HEK293 (cell line): ENCODE results near the gene BMF.

Experiments used
- CTCF ChIA-PET: fragments of 350-600 bp; formaldehyde crosslinking; extraction: SDS; loops from one replicate; lab custom pipeline; 2021; ENCODE audit warnings: antibody characterized with exemption; lab: Yijun Ruan, JAX
- POLR2A ChIA-PET: fragments of 300-600 bp; formaldehyde crosslinking; extraction: SDS; loops from one replicate; lab custom pipeline; 2020; ENCODE audit warnings: antibody characterized with exemption, inconsistent platforms; lab: Yijun Ruan, JAX
- H3K27ac ChIP-seq: fragments of 200-500 bp; sonication (Bioruptor generic); 2 replicates; pipeline ENCODE4 v1.5.1; 2014; ENCODE audit warnings: low read depth, low read length, control low read depth, inconsistent platforms; ENCODE audit errors: extremely low read depth
- H3K36me3 ChIP-seq, 2 experiments: fragments of 200-500 bp in 1 of 2; sonication (Bioruptor generic) in 1 of 2; 1 replicate in 1 of 2; 2 replicates in 1 of 2; pipeline ENCODE4 v1.5.1; 2014 to 2017; ENCODE audit warnings: inconsistent platforms in 2 of 2, low read length in 2 of 2; ENCODE audit not compliant: control insufficient read depth in 2 of 2, insufficient read depth in 1 of 2
- H3K4me1 ChIP-seq: fragments of 200-500 bp; sonication (Bioruptor generic); 2 replicates; pipeline ENCODE4 v1.5.1; 2014; ENCODE audit warnings: mild to moderate bottlenecking, low read length, inconsistent platforms; ENCODE audit not compliant: control insufficient read depth, insufficient read depth
- H3K4me3 ChIP-seq: 2 replicates; pipeline ENCODE4 v1.5.1; 2011; ENCODE audit warnings: low read depth, mild to moderate bottlenecking, control low read depth, low read length, moderate library complexity
- H3K9me3 ChIP-seq: fragments of 200-500 bp; sonication (Bioruptor generic); 2 replicates; pipeline ENCODE4 v1.5.1; 2014; ENCODE audit warnings: low read depth, low read length, inconsistent platforms; ENCODE audit not compliant: control insufficient read depth, insufficient read depth
- FEZF1 ChIP-seq: fragments of 450-650 bp; formaldehyde crosslinking; IDR thresholded peaks from 2 replicates; pipeline ENCODE4 v1.5.1; 2016; ENCODE audit warnings: missing biosample characterization, missing genetic modification characterization
- IKZF3 ChIP-seq: fragments of 450-650 bp; IDR thresholded peaks from 2 replicates; pipeline ENCODE4 v1.5.0; 2018; ENCODE audit warnings: missing biosample characterization, mild to moderate bottlenecking, missing genetic modification characterization, moderate library complexity
- KLF1 ChIP-seq: fragments of 450-650 bp; formaldehyde crosslinking; IDR thresholded peaks from 2 replicates; pipeline ENCODE4 v1.5.1; 2016; ENCODE audit warnings: missing biosample characterization, missing genetic modification characterization
- RBAK ChIP-seq: fragments of 450-650 bp; formaldehyde crosslinking; IDR thresholded peaks from 2 replicates; pipeline ENCODE4 v1.5.1; 2016; ENCODE audit warnings: missing biosample characterization, missing genetic modification characterization
- SP3 ChIP-seq: fragments of 450-650 bp; formaldehyde crosslinking; IDR thresholded peaks from 2 replicates; pipeline ENCODE4 v1.5.1; 2016; ENCODE audit warnings: missing biosample characterization, missing genetic modification characterization
- WT1 ChIP-seq: fragments of 450-650 bp; formaldehyde crosslinking; IDR thresholded peaks from 2 replicates; pipeline ENCODE4 v1.5.1; 2016; ENCODE audit warnings: missing biosample characterization, missing genetic modification characterization
- ZBTB20 ChIP-seq: fragments of 450-650 bp; formaldehyde crosslinking; IDR thresholded peaks from 2 replicates; pipeline ENCODE4 v1.5.1; 2016; ENCODE audit warnings: missing biosample characterization, missing genetic modification characterization
- ZFP3 ChIP-seq: fragments of 450-650 bp; formaldehyde crosslinking; IDR thresholded peaks from 2 replicates; pipeline ENCODE4 v1.5.1; 2016; ENCODE audit warnings: low read depth, missing biosample characterization, missing genetic modification characterization
- ZNF146 ChIP-seq: fragments of 450-650 bp; formaldehyde crosslinking; IDR thresholded peaks from 2 replicates; pipeline ENCODE4 v1.5.1; 2016; ENCODE audit warnings: missing biosample characterization, missing genetic modification characterization
- ZNF169 ChIP-seq: fragments of 450-650 bp; formaldehyde crosslinking; IDR thresholded peaks from 2 replicates; pipeline ENCODE4 v1.5.1; 2016; ENCODE audit warnings: missing biosample characterization, missing genetic modification characterization
- ZNF19 ChIP-seq: fragments of 450-650 bp; formaldehyde crosslinking; IDR thresholded peaks from 2 replicates; pipeline ENCODE4; 2016; ENCODE audit warnings: missing biosample characterization, missing genetic modification characterization, low read depth
- ZNF239 ChIP-seq: fragments of 450-650 bp; formaldehyde crosslinking; IDR thresholded peaks from 2 replicates; pipeline ENCODE4 v1.5.1; 2016; ENCODE audit warnings: missing biosample characterization, missing genetic modification characterization
- ZNF341 ChIP-seq: fragments of 450-650 bp; formaldehyde crosslinking; IDR thresholded peaks from 2 replicates; pipeline ENCODE4; 2016; ENCODE audit warnings: low read depth, missing biosample characterization, missing genetic modification characterization
- ZNF394 ChIP-seq: fragments of 450-650 bp; formaldehyde crosslinking; IDR thresholded peaks from 2 replicates; pipeline ENCODE4 v1.5.1; 2016; ENCODE audit warnings: missing biosample characterization, missing genetic modification characterization, mild to moderate bottlenecking, moderate library complexity, borderline replicate concordance
- ZNF514 ChIP-seq: fragments of 450-650 bp; formaldehyde crosslinking; IDR thresholded peaks from 2 replicates; pipeline ENCODE4 v1.5.1; 2016; ENCODE audit warnings: missing biosample characterization, missing genetic modification characterization
- ZNF548 ChIP-seq: fragments of 450-650 bp; formaldehyde crosslinking; IDR thresholded peaks from 2 replicates; pipeline ENCODE4 v1.5.1; 2016; ENCODE audit warnings: missing biosample characterization, missing genetic modification characterization
- ZNF555 ChIP-seq: fragments of 450-650 bp; formaldehyde crosslinking; conservative IDR thresholded peaks from 2 replicates; pipeline ENCODE4 v1.5.1; 2017; ENCODE audit warnings: missing biosample characterization, mild to moderate bottlenecking, missing genetic modification characterization, inconsistent platforms
- ZNF600 ChIP-seq: fragments of 450-650 bp; formaldehyde crosslinking; IDR thresholded peaks from 2 replicates; pipeline ENCODE4 v1.5.1; 2016; ENCODE audit warnings: missing biosample characterization, missing genetic modification characterization
- ZNF624 ChIP-seq: fragments of 450-650 bp; formaldehyde crosslinking; IDR thresholded peaks from 2 replicates; pipeline ENCODE4 v1.5.1; 2017; ENCODE audit warnings: missing biosample characterization, missing genetic modification characterization
- TF ChIP-seq, protein P1 (sequence below): fragments of 450-650 bp; formaldehyde crosslinking; IDR thresholded peaks from 2 replicates; pipeline ENCODE4 v1.5.1; 2016; ENCODE audit warnings: missing biosample characterization, missing genetic modification characterization
- TF ChIP-seq, protein P2 (sequence below): fragments of 450-650 bp; formaldehyde crosslinking; IDR thresholded peaks from 2 replicates; pipeline ENCODE4 v1.5.1; 2017; ENCODE audit warnings: missing biosample characterization, missing genetic modification characterization
- TF ChIP-seq, protein P3 (sequence below): fragments of 450-650 bp; formaldehyde crosslinking; IDR thresholded peaks from 2 replicates; pipeline ENCODE4 v1.5.1; 2016; ENCODE audit warnings: missing biosample characterization, missing genetic modification characterization
- TF ChIP-seq, protein P4 (sequence below): fragments of 450-650 bp; formaldehyde crosslinking; IDR thresholded peaks from 2 replicates; pipeline ENCODE4 v1.5.1; 2016; ENCODE audit warnings: missing biosample characterization, missing genetic modification characterization

BMF gene

DNA sequence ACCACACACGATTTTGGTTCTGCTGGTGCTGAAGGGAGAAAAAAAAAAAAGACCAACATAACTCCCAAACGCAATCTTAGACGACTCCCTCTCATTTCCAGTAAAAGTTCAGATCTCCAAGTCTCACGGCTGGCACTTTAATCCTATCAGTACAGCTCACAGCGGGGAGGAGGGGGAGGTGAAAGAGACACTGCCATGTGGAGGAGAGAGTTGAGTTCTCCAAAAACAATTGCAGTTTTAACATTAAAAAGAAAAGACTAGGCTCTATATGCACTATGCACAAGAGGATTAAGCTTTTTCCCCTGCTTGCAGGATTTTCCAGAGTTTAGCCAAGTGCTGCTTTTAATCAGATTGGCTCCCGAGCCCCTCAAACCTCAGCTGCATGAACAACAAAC, 16.8 kb downstream of the BMF start:
- H3K4me3 ChIP-seq, result no peak overlapping the region
- H3K9me3 ChIP-seq, result no peaks in the 10 kb centered on the region
- peaks cover 0 to 19% of the 10 kb centered on the region in 2 experiments; a peak in 1 of 3 replicates for H3K36me3 ChIP-seq
- CTCF ChIA-PET, result interaction anchor here (1.7 to 8.2 kb wide), 3 partner anchors 12 to 46 kb away, joined by 6 to 44 read pairs (median 7); no protein-coding TSS in a partner anchor
- POLR2A ChIA-PET, result interaction anchor here (1.0 to 7.6 kb wide), 7 partner anchors 10 to 69 kb away, joined by 3 to 52 read pairs (median 10); partner anchors contain the start of genes BMF, BUB1B and SRP14
- peak; percentile 84 for TF ChIP-seq ZNF600 (tag by site-specific recombination)
- TF ChIP-seq, protein P1, sequence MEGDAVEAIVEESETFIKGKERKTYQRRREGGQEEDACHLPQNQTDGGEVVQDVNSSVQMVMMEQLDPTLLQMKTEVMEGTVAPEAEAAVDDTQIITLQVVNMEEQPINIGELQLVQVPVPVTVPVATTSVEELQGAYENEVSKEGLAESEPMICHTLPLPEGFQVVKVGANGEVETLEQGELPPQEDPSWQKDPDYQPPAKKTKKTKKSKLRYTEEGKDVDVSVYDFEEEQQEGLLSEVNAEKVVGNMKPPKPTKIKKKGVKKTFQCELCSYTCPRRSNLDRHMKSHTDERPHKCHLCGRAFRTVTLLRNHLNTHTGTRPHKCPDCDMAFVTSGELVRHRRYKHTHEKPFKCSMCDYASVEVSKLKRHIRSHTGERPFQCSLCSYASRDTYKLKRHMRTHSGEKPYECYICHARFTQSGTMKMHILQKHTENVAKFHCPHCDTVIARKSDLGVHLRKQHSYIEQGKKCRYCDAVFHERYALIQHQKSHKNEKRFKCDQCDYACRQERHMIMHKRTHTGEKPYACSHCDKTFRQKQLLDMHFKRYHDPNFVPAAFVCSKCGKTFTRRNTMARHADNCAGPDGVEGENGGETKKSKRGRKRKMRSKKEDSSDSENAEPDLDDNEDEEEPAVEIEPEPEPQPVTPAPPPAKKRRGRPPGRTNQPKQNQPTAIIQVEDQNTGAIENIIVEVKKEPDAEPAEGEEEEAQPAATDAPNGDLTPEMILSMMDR (tag by site-specific recombination), result no peak
- peak; percentile 20 for TF ChIP-seq FEZF1
- TF ChIP-seq ZNF555 (tag by site-specific recombination), result no peak
- peak; percentile 18; the same call in 1 of the 2 replicates for TF ChIP-seq WT1 (tag by site-specific recombination)
- peak overlapping the region; percentile 98 for H3K27ac ChIP-seq
- H3K4me1 ChIP-seq, result peaks cover 49% of the 10 kb centered on the region

DNA sequence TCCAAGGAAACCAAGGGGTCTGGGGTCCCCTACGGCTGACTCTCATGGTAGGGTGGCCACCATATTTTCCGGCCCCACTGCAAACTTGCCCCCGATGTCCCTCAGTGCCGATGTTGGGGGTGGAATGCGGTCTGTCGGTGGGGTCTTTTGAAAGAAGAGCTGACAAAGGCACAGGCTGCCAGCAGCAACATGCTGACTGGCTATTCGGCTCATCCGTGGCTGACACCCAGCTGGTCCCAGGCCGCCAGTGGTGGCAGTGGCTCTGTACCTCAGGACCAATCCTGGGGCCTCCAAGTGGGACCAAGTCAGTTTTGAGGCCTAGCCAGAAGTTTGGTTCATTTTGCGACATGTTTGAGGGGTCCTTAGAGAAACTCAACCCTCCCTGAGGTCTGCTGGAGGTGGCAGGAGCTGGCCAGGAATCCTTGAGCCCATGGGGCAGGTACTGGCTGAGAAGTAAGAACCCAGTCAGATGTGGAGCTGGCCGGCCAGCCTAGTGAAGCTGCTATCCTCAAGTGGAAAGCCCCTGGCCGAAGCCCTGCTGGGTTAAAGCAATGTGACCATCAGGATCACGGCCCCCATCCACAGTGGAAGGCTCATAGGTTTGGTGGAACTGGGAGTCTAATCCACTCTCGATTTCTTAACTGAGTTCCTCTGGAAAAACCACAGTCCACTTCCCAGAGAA, 17.8 kb downstream of the BMF start:
- Histone ChIP-seq H3K4me3 (no peak overlapping the region), H3K9me3 (no peaks in the 10 kb centered on the region), H3K27ac (peak overlapping the region; percentile 98), H3K36me3 (peaks cover 0 to 19% of the 10 kb centered on the region in 2 experiments; a peak in 1 of 3 replicates)
- ChIA-PET CTCF (interaction anchor here (2.0 to 8.2 kb wide), 2 partner anchors 13 to 16 kb away, joined by 7 to 44 read pairs; no protein-coding TSS in a partner anchor), POLR2A (interaction anchor here (0.6 to 7.6 kb wide), 4 partner anchors 9 to 130 kb away, joined by 3 to 52 read pairs (median 7); partner anchors contain the start of genes BMF and BUB1B)
- TF ChIP-seq ZNF341 (tag by site-specific recombination) (no peak), ZNF239 (tag by site-specific recombination) (no peak), ZNF146 (tag by site-specific recombination) (no peak), ZBTB20 (tag by site-specific recombination) (no peak)
- TF ChIP-seq, all 188 proteins: peak for 0
- peaks cover 40% of the 10 kb centered on the region for H3K4me1 ChIP-seq

DNA sequence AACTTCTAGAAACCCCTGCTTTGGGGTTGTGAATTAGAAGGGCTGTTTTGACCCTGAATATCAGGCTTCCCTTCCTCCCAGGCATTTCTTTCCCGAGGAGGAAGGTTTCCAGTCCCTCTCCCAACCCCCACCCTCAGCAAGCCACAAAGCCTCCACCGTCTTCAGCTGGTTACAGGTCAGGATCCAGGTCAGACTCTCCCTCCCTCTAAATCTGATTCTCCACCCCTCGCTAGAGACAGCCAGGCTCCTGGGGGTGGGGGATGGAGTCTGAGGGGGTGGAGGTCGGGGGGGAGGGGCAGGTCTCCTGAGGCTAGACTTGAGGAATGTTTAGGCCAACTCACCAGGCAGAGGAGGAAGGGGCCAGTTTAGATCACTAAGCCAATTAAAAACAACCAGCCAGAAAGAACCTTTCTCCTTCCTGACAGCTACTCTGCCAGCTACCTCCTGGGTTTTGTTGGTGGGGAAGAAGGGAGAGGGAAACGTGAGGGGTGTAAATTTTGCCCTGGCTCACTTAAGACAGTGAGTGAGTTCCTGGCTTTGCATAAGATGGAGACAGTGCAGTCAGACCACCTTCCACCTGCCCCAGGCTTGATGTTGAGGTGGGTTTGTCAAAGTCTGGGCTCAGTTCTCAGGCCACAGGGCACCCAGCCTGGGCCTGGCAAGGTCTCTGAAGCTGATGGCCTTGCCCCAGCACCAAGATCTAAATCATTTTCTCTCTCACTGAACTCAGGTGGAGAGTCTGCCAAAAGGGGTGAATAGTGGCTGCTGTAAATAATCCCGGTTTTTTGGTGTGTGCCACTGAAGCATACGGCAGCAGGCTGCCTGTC, 19.5 kb downstream of the BMF start:
- Histone ChIP-seq H3K4me1 (peaks cover 40% of the 10 kb centered on the region), H3K4me3 (no peak overlapping the region), H3K9me3 (no peaks in the 10 kb centered on the region), H3K27ac (peak overlapping the region; percentile 80), H3K36me3 (peaks cover 0 to 19% of the 10 kb centered on the region in 2 experiments; a peak in 1 of 3 replicates)
- ChIA-PET CTCF (interaction anchor here (0.5 to 8.2 kb wide), 2 partner anchors 15 to 24 kb away, joined by 4 to 44 read pairs; no protein-coding TSS in a partner anchor), POLR2A (interaction anchor here (0.9 to 7.6 kb wide), 8 partner anchors 7 to 73 kb away, joined by 3 to 52 read pairs (median 8); partner anchors contain the start of gene BMF)
- no peak for TF ChIP-seq ZNF19
- TF ChIP-seq ZNF394 (tag by site-specific recombination), result peak; percentile 76; the same call in 1 of the 2 replicates
- no peak for TF ChIP-seq ZFP3 (tag by site-specific recombination)
- TF ChIP-seq ZNF548 (tag by site-specific recombination), result no peak
- TF ChIP-seq ZNF169 (tag by site-specific recombination), result no peak
- TF ChIP-seq KLF1 (tag by site-specific recombination), result no peak
- no peak for TF ChIP-seq ZNF624 (tag by site-specific recombination)
- TF ChIP-seq, protein P2, sequence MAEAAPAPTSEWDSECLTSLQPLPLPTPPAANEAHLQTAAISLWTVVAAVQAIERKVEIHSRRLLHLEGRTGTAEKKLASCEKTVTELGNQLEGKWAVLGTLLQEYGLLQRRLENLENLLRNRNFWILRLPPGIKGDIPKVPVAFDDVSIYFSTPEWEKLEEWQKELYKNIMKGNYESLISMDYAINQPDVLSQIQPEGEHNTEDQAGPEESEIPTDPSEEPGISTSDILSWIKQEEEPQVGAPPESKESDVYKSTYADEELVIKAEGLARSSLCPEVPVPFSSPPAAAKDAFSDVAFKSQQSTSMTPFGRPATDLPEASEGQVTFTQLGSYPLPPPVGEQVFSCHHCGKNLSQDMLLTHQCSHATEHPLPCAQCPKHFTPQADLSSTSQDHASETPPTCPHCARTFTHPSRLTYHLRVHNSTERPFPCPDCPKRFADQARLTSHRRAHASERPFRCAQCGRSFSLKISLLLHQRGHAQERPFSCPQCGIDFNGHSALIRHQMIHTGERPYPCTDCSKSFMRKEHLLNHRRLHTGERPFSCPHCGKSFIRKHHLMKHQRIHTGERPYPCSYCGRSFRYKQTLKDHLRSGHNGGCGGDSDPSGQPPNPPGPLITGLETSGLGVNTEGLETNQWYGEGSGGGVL (tag by site-specific recombination), result peak; percentile 70
- TF ChIP-seq RBAK (tag by site-specific recombination), result no peak
- TF ChIP-seq, protein P3, sequence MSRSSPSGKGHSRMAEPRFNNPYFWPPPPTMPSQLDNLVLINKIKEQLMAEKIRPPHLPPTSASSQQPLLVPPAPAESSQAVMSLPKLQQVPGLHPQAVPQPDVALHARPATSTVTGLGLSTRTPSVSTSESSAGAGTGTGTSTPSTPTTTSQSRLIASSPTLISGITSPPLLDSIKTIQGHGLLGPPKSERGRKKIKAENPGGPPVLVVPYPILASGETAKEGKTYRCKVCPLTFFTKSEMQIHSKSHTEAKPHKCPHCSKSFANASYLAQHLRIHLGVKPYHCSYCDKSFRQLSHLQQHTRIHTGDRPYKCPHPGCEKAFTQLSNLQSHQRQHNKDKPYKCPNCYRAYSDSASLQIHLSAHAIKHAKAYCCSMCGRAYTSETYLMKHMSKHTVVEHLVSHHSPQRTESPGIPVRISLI, result no peak
- no peak for TF ChIP-seq SP3
- TF ChIP-seq IKZF3, result 0 out of 2 replicates have a peak, but pooled peaks have one; percentile 7
- TF ChIP-seq ZNF514 (tag by site-specific recombination), result no peak
- TF ChIP-seq, protein P4, sequence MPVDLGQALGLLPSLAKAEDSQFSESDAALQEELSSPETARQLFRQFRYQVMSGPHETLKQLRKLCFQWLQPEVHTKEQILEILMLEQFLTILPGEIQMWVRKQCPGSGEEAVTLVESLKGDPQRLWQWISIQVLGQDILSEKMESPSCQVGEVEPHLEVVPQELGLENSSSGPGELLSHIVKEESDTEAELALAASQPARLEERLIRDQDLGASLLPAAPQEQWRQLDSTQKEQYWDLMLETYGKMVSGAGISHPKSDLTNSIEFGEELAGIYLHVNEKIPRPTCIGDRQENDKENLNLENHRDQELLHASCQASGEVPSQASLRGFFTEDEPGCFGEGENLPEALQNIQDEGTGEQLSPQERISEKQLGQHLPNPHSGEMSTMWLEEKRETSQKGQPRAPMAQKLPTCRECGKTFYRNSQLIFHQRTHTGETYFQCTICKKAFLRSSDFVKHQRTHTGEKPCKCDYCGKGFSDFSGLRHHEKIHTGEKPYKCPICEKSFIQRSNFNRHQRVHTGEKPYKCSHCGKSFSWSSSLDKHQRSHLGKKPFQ (tag by site-specific recombination), result no peak
